Left lung (tissue), 14 donors: ENCODE measurements around the gene MSH6. TPM values are rescaled to one million over a fixed set of nuclear protein-coding genes. Genes with fewer than 3 reads are reported as not detected.
A peak's percentile ranks its signal among the peaks of the same experiment; 100 is the strongest.

Experiments used
- ATAC-seq: fragments of 200-7000 bp; cut with Tn5 transposase; one replicate; pipeline ENCODE4 v1.9.1; 2020; ENCODE audit warnings: moderate library complexity
- DNase-seq, 4 donors: peaks; one replicate each; pipeline ENCODE4 v3.0.0-alpha.2; 2013 to 2020
- H3K27ac ChIP-seq, 2 donors: fragments of 200-600 bp; sonication (generic) in 1 of 2; one replicate each; pipeline versions ENCODE4 v1.5.0 to v1.8.0; 2020 to 2021
- H3K27me3 ChIP-seq, 2 donors: fragments of 200-600 bp; sonication (generic) in 1 of 2; one replicate each; pipeline versions ENCODE4 v1.5.0 to v1.8.0; 2020 to 2021
- H3K36me3 ChIP-seq, 2 donors: fragments of 200-600 bp; sonication (generic) in 1 of 2; one replicate each; pipeline versions ENCODE4 v1.5.0 to v1.8.0; 2020 to 2021
- H3K4me1 ChIP-seq, 2 donors: fragments of 200-600 bp; one replicate each; pipeline ENCODE4 v1.8.0; 2021
- H3K4me3 ChIP-seq, 2 donors: fragments of 200-600 bp; sonication (generic) in 1 of 2; one replicate each; pipeline versions ENCODE4 v1.5.0 to v1.8.0; 2020 to 2021; ENCODE audit warnings: mild to moderate bottlenecking in 1 of 2
- H3K9me3 ChIP-seq, 2 donors: fragments of 200-600 bp; sonication (generic) in 1 of 2; one replicate each; pipeline versions ENCODE4 v1.5.0 to v1.8.0; 2020 to 2021
- intact Hi-C, 2 donors: fragments of 100-400 bp; cut with DNase I; formaldehyde crosslinking; loops; one replicate each; pipeline versions ENCODE4 v1.11.2 to v1.14.2; 2022
- long read RNA-seq, 12 donors: library from polyadenylated mRNA in 2 of 12; unstranded in 2 of 12; transcript quantifications; one replicate each; pipeline ENCODE4 v2.0.0 and lab custom pipeline, GENCODE V29; 2019 to 2026
- polyA plus RNA-seq, 6 donors: library from polyadenylated mRNA; unstranded; fragments of 120-200 nt; gene quantifications; one replicate each; pipeline ENCODE4 v1.2.1, GENCODE V29; 2013; ENCODE audit not compliant: insufficient read length in 6 of 6
- total RNA-seq, 2 donors: library from RNA; stranded (reverse); fragmentation: NEBNext Ultra II Directional; extraction: Animal tissue kit (Norgen Biotek cat#: 25700); gene quantifications; one replicate each; pipeline ENCODE4 v1.2.1, GENCODE V29; 2021
- TF ChIP-seq, protein P1 (sequence below), 2 donors: fragments of 200-600 bp; sonication (generic) in 1 of 2; IDR thresholded peaks; one replicate each; pipeline versions ENCODE4 v1.5.0 to v1.8.0; 2021; ENCODE audit warnings: antibody characterized with exemption in 2 of 2
- donor health status: DM: no; HTN: yes; CAD: no.
- donor health status: DM: no; HTN: no; CAD: no.

The MSH6 gene, protein sequence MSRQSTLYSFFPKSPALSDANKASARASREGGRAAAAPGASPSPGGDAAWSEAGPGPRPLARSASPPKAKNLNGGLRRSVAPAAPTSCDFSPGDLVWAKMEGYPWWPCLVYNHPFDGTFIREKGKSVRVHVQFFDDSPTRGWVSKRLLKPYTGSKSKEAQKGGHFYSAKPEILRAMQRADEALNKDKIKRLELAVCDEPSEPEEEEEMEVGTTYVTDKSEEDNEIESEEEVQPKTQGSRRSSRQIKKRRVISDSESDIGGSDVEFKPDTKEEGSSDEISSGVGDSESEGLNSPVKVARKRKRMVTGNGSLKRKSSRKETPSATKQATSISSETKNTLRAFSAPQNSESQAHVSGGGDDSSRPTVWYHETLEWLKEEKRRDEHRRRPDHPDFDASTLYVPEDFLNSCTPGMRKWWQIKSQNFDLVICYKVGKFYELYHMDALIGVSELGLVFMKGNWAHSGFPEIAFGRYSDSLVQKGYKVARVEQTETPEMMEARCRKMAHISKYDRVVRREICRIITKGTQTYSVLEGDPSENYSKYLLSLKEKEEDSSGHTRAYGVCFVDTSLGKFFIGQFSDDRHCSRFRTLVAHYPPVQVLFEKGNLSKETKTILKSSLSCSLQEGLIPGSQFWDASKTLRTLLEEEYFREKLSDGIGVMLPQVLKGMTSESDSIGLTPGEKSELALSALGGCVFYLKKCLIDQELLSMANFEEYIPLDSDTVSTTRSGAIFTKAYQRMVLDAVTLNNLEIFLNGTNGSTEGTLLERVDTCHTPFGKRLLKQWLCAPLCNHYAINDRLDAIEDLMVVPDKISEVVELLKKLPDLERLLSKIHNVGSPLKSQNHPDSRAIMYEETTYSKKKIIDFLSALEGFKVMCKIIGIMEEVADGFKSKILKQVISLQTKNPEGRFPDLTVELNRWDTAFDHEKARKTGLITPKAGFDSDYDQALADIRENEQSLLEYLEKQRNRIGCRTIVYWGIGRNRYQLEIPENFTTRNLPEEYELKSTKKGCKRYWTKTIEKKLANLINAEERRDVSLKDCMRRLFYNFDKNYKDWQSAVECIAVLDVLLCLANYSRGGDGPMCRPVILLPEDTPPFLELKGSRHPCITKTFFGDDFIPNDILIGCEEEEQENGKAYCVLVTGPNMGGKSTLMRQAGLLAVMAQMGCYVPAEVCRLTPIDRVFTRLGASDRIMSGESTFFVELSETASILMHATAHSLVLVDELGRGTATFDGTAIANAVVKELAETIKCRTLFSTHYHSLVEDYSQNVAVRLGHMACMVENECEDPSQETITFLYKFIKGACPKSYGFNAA (N-terminal part only)
- total RNA-seq (10 to 100 TPM; 48.2 to 54.1 TPM), polyA plus RNA-seq (10 to 100 TPM; 67.9 to 90.1 (median 78.2) TPM)
- long read RNA-seq, donor 1, full-length matches to known transcripts: 5 of 60 reads
- long read RNA-seq, donor 1, partial matches to known transcripts: 55 of 60 reads
- long read RNA-seq, donor 1, other reads (novel, unspliced or antisense): 0 of 60 reads
- long read RNA-seq, donor 2, full-length matches to known transcripts: 5 of 116 reads
- long read RNA-seq, donor 2, partial matches to known transcripts: 111 of 116 reads
- long read RNA-seq, donor 2, other reads (novel, unspliced or antisense): 0 of 116 reads
- long read RNA-seq, donor 3, full-length matches to known transcripts: 9 of 60 reads
- long read RNA-seq, donor 3, partial matches to known transcripts: 51 of 60 reads
- long read RNA-seq, donor 3, other reads (novel, unspliced or antisense): 0 of 60 reads
- long read RNA-seq, donor 4, full-length matches to known transcripts: 1 of 11 reads
- long read RNA-seq, donor 4, partial matches to known transcripts: 8 of 11 reads
- long read RNA-seq, donor 4, other reads (novel, unspliced or antisense): 2 of 11 reads
- long read RNA-seq, donor 5, full-length matches to known transcripts: 3 of 31 reads
- long read RNA-seq, donor 5, partial matches to known transcripts: 28 of 31 reads
- long read RNA-seq, donor 5, other reads (novel, unspliced or antisense): 0 of 31 reads
- long read RNA-seq, donor 6, full-length matches to known transcripts: 5 of 40 reads
- long read RNA-seq, donor 6, partial matches to known transcripts: 35 of 40 reads
- long read RNA-seq, donor 6, other reads (novel, unspliced or antisense): 0 of 40 reads
- long read RNA-seq, donor 7, full-length matches to known transcripts: 4 of 4 reads
- long read RNA-seq, donor 7, partial matches to known transcripts: 0 of 4 reads
- long read RNA-seq, donor 7, other reads (novel, unspliced or antisense): 0 of 4 reads
- long read RNA-seq, donor 8, full-length matches to known transcripts: 4 of 42 reads
- long read RNA-seq, donor 8, partial matches to known transcripts: 38 of 42 reads
- long read RNA-seq, donor 8, other reads (novel, unspliced or antisense): 0 of 42 reads
- long read RNA-seq, donor 9, partial matches to known transcripts: 6 of 6 reads
- long read RNA-seq, donor 9, other reads (novel, unspliced or antisense): 0 of 6 reads
- long read RNA-seq, donor 10, partial matches to known transcripts: 3 of 3 reads
- long read RNA-seq, donor 10, other reads (novel, unspliced or antisense): 0 of 3 reads
- long read RNA-seq, donor 11, partial matches to known transcripts: 16 of 16 reads
- long read RNA-seq, donor 11, other reads (novel, unspliced or antisense): 0 of 16 reads
- long read RNA-seq, donor 12, full-length matches to known transcripts: 4 of 33 reads
- long read RNA-seq, donor 12, partial matches to known transcripts: 29 of 33 reads
- long read RNA-seq, donor 12, other reads (novel, unspliced or antisense): 0 of 33 reads

DNA sequence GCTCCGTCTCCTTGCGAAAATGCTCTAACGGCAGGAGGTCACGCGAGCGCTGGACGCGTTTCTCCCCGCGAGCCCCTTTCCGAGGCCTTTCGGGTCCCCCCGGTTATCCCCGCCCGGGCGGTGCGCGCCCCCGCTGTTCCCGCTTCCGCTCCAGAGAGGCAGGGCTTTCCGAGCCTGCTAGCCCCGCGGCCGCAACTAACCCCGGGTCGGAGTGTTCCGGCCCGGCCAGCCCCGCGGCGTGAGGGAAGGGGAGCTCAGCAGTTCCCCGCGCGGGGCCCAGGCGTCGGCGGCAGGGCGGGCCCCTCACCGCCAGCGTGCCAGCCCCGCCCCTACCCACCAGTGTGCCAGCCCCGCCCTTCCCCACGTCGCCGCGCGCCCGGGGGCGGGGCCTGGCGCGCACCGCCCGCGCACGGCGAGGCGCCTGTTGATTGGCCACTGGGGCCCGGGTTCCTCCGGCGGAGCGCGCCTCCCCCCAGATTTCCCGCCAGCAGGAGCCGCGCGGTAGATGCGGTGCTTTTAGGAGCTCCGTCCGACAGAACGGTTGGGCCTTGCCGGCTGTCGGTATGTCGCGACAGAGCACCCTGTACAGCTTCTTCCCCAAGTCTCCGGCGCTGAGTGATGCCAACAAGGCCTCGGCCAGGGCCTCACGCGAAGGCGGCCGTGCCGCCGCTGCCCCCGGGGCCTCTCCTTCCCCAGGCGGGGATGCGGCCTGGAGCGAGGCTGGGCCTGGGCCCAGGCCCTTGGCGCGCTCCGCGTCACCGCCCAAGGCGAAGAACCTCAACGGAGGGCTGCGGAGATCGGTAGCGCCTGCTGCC lies at the start of gene MSH6:
Gene MSH6 (plus strand): TSS at position 475 of the 815 bp plus-strand sequence. CDS start 89 bp downstream, at position 564.
- peak within 1 kb of the TSS; percentile 80 to 92 for H3K4me3 ChIP-seq
- peak; percentile 90 to 97 (median 93) for DNase-seq
- TF ChIP-seq, protein P1, sequence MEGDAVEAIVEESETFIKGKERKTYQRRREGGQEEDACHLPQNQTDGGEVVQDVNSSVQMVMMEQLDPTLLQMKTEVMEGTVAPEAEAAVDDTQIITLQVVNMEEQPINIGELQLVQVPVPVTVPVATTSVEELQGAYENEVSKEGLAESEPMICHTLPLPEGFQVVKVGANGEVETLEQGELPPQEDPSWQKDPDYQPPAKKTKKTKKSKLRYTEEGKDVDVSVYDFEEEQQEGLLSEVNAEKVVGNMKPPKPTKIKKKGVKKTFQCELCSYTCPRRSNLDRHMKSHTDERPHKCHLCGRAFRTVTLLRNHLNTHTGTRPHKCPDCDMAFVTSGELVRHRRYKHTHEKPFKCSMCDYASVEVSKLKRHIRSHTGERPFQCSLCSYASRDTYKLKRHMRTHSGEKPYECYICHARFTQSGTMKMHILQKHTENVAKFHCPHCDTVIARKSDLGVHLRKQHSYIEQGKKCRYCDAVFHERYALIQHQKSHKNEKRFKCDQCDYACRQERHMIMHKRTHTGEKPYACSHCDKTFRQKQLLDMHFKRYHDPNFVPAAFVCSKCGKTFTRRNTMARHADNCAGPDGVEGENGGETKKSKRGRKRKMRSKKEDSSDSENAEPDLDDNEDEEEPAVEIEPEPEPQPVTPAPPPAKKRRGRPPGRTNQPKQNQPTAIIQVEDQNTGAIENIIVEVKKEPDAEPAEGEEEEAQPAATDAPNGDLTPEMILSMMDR (IDR thresholded peaks at IDR 0.05): no peak
- peak within 1 kb of the TSS; percentile 89 to 90 for H3K27ac ChIP-seq
- no peaks in the 10 kb centered on the region for H3K27me3 ChIP-seq
- intact Hi-C loops: no loop called here
- peaks cover 0 to 44% of the 10 kb centered on the region in 2 donors for H3K4me1 ChIP-seq
- H3K36me3 ChIP-seq: no peaks in the 10 kb centered on the region
- ATAC-seq: peak; percentile 96
- no peaks in the 10 kb centered on the region for H3K9me3 ChIP-seq

DNA sequence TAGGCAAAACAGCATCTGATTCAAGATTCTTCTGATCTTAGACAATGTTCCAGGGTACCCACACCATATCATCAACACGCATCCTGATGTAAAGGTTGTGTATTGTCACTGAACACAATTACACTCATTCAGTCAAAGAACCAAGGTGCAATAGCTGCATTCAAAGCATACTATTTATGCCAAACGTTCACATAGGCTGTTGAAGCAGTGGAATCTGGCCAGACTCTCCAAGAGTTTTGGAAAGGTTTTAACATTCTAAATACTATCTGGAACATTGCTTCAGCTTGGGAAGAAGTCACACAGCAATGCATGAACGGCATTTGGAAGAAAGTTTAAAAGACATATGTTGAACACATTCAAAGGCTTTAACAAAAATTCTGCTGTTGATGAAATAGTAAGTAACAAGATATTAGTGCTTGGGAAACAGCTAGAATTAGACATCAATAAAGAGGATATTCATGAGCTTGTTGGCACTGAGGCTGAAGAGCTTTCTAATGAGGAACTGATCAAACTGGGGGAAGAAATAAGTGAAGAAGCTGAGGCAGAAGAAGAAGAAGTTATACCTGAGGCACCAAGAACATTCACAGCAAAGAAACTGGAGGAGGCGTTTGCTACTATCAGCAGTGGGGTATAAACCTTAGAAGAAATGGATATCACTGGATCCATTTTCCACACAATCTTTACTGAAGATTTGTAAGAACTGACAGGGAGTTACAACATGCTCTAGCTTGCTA lies 47.6 kb upstream of the MSH6 start:
- peak in 1 of 4 donors; percentile 8 for DNase-seq
- Histone ChIP-seq H3K27me3 (no peaks in the 10 kb centered on the region), H3K9me3 (no peaks in the 10 kb centered on the region), H3K36me3 (no peaks in the 10 kb centered on the region), H3K27ac (no peak overlapping the region), H3K4me3 (no peak overlapping the region), H3K4me1 (no peaks in the 10 kb centered on the region)
- ATAC-seq: no peak
- TF ChIP-seq, protein P1 (IDR thresholded peaks at IDR 0.05): no peak
- intact Hi-C loops: no loop called here

DNA sequence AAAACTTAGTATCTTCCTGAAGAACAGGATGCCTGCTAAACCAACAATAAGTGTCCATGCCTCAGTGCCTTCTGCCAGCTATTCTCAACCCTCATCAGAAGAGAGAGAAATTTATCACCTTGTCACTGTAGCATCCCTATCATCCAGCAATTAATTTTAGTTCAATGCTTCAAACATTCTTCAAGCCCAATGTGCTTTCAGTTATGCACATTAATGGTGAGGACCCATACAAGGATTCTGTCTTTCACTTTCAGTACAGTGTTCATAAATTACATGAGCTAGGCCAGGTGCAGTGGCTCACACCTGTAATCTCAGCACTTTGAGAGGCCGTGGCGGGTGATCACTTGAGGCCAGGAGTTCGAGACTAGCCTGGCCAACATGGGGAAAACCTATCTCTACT lies 47.0 kb upstream of the MSH6 start:
- no peak overlapping the region for H3K4me3 ChIP-seq
- TF ChIP-seq, protein P1 (IDR thresholded peaks at IDR 0.05): no peak
- no peaks in the 10 kb centered on the region for H3K27me3 ChIP-seq
- DNase-seq (no peak), ATAC-seq (no peak)
- H3K36me3 ChIP-seq: no peaks in the 10 kb centered on the region
- intact Hi-C loops: no loop called here
- H3K9me3 ChIP-seq: no peaks in the 10 kb centered on the region
- no peak overlapping the region for H3K27ac ChIP-seq
- no peaks in the 10 kb centered on the region for H3K4me1 ChIP-seq
